Uterus (tissue), 2 donors: ENCODE data around the gene TXN2.

Experiments
- CTCF ChIP-seq, 4 experiments: fragments of 200-600 bp in 2 of 4; fragments of 450-650 bp in 2 of 4; sonication (generic) in 2 of 4; IDR thresholded peaks; one replicate each; pipeline ENCODE4 v1.5.1; 2016 to 2019; ENCODE audit warnings: antibody characterized with exemption in 4 of 4, mild to moderate bottlenecking in 2 of 4, moderate library complexity in 1 of 4
- POLR2A ChIP-seq, 2 donors: fragments of 450-650 bp; IDR thresholded peaks; one replicate each; pipeline ENCODE4 v1.6.1; 2016; ENCODE audit warnings: antibody characterized with exemption in 2 of 2, mild to moderate bottlenecking in 1 of 2, moderate library complexity in 1 of 2

- no peak for TF ChIP-seq CTCF (IDR thresholded peaks at IDR 0.05)
- no peak for TF ChIP-seq POLR2A (IDR thresholded peaks at IDR 0.05)
Observed at GRCh38 chr22:36431977-36432376, 49.5 kb downstream of the TXN2 start.
